Muscle layer of colon (tissue), 2 donors: ENCODE results near the gene UPF3B.
"Not testable (repeated sequence)": the region's sequence is repeated elsewhere in the genome, so short reads cannot be mapped to it uniquely, and the experiment has no call there.

Experiments used
- H3K27ac ChIP-seq: one replicate; pipeline ENCODE4 v1.7.0; 2013; ENCODE audit warnings: low read depth, mild to moderate bottlenecking, low read length, moderate library complexity
- H3K27me3 ChIP-seq, 2 donors: one replicate each; pipeline ENCODE4 v1.7.0; 2013; ENCODE audit warnings: low read length in 2 of 2, mild to moderate bottlenecking in 2 of 2; ENCODE audit not compliant: insufficient read depth in 2 of 2, control insufficient read depth in 1 of 2
- H3K36me3 ChIP-seq: one replicate; pipeline ENCODE4 v1.7.0; 2013; ENCODE audit warnings: mild to moderate bottlenecking, low read length; ENCODE audit not compliant: insufficient read depth
- H3K4me1 ChIP-seq: one replicate; pipeline ENCODE4 v1.7.0; 2013; ENCODE audit warnings: mild to moderate bottlenecking, low read length; ENCODE audit not compliant: insufficient read depth
- H3K4me3 ChIP-seq, 2 donors: one replicate each; pipeline ENCODE4 v1.7.0; 2013; ENCODE audit warnings: low read length in 2 of 2, low read depth in 1 of 2, mild to moderate bottlenecking in 1 of 2, moderate library complexity in 1 of 2
- H3K9ac ChIP-seq: one replicate; pipeline ENCODE4 v1.7.0; 2013; ENCODE audit warnings: low read length
- H3K9me3 ChIP-seq: one replicate; pipeline ENCODE4 v1.7.0; 2013; ENCODE audit warnings: mild to moderate bottlenecking, low read length
- donor health status: abdominal sarcoma.
- donor health status: Adenocarcinoma of cecum.

The UPF3B gene

DNA sequence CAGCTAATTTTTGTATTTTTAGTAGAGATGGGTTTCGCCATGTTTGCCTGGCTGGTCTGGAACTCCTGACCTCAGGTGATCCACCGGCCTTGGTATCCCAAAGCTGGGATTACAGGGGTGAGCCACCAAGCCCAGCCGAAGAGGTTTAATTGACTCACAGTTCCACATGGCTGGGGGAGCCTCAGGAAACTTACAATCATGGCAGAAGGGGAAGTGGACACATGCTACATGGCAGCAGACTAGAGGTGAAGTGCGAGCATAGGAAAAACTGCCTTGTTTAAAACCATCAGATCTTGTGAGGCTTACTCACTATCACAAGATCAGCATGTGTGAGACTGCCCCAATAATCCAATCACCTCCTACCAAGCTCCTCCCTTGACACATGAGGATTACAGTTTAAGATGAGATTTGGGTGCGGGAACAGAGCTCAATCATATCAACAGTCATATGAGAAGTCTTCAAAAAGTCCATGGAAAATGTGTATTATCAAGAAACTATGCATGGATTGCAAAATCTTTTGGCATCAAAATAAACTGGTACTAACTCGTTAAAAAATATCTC lies 35.6 kb downstream of the UPF3B start:
- Histone ChIP-seq H3K4me3 (no peak overlapping the region), H3K9me3 (no peaks in the 10 kb centered on the region), H3K4me1 (no peaks in the 10 kb centered on the region), H3K27ac (no peak overlapping the region), H3K27me3 (no peaks in the 10 kb centered on the region), H3K9ac (no peak overlapping the region), H3K36me3 (no peaks in the 10 kb centered on the region)

DNA sequence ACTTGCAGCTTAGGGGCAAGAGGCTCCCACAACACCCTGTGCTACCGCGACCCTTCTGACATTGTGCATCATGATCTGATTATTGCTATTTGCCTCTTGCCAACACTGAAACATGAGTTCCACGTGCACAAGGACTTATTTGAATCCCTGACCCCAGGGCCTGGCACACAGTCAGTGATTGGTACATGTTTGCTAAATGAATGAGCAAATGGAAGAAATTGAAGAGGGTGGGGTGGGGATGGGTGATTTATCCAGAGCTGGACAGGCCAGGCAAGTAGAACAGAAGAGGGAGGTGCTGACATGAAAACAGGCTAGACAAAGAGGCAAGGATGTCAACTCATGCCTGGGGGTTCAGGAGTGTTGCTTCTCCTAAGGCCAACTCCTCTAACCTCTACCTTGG lies 36.5 kb downstream of the UPF3B start:
- Histone ChIP-seq H3K9me3 (no peaks in the 10 kb centered on the region), H3K27ac (no peak overlapping the region), H3K4me3 (no peak overlapping the region), H3K27me3 (no peaks in the 10 kb centered on the region), H3K9ac (no peak overlapping the region), H3K4me1 (no peaks in the 10 kb centered on the region), H3K36me3 (no peaks in the 10 kb centered on the region)

DNA sequence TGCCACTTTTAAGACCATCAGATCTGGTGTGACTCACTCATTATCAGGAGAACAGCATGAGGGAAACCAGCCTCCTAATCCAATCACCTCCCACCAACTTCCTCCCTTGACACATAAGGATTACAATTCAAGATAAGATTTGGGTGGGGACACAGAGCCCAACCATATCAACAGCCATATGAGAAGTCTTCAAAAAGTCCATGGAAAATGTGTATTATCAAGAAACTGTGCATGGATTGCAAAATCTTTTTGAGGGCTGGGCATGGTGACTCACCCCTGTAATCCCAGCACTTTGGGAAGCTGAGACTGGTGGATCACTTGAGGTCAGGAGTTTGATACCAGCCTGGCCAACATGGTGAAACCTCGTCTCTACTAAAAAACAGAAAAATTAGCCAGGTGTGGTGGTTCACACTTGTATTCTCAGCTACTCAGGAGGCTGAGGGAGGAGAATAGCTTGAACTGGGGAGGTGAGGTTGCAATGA lies 43.5 kb downstream of the UPF3B start:
- Histone ChIP-seq H3K4me1 (no peaks in the 10 kb centered on the region), H3K27me3 (no peaks in the 10 kb centered on the region), H3K9me3 (no peaks in the 10 kb centered on the region), H3K36me3 (no peaks in the 10 kb centered on the region), H3K9ac (no peak overlapping the region), H3K4me3 (no peak overlapping the region), H3K27ac (no peak overlapping the region)

DNA sequence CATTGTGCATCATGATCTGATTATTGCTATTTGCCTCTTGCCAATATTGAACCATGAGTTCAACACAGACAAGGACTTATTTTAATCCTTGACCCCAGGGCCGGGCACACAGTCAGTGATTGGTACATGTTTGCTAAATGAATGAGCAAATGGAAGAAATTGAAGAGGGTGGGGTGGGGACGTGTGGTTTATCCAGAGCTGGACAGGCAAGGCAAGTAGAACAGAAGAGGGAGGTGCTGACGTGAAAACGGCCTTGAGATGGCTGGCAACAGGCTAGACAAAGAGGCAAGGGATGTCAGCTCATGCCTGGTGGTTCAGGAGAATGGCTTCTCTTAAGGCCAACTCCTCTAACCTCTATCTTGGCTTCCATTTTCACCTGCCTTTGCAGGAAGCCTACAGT lies 44.3 kb downstream of the UPF3B start:
- H3K9ac ChIP-seq, H3K4me1 ChIP-seq, H3K9me3 ChIP-seq, H3K27ac ChIP-seq, H3K27me3 ChIP-seq, H3K36me3 ChIP-seq, H3K4me3 ChIP-seq: not testable (repeated sequence)

DNA sequence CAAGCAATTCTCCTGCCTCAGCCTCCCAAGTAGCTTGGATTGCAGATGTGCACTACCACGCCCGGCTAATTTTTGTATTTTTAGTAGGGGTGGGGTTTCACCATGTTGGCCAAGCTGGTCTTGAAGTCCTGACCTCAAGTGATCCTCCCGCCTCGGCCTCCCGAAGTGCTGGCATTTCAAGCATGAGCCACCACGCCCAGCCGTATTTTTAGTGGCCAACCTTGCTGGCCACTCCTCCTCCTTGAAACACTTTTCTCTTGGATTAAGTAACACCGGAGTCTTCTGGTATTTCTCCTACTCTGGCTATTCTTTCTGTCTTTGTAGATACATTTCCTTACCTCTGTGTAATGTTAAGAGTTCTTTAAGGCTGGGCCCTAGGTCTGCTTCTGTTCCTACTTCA lies 50.2 kb downstream of the UPF3B start:
- Histone ChIP-seq H3K9me3 (no peaks in the 10 kb centered on the region), H3K9ac (no peak overlapping the region), H3K4me1 (no peaks in the 10 kb centered on the region), H3K27me3 (no peaks in the 10 kb centered on the region), H3K36me3 (no peaks in the 10 kb centered on the region), H3K4me3 (no peak overlapping the region), H3K27ac (no peak overlapping the region)

DNA sequence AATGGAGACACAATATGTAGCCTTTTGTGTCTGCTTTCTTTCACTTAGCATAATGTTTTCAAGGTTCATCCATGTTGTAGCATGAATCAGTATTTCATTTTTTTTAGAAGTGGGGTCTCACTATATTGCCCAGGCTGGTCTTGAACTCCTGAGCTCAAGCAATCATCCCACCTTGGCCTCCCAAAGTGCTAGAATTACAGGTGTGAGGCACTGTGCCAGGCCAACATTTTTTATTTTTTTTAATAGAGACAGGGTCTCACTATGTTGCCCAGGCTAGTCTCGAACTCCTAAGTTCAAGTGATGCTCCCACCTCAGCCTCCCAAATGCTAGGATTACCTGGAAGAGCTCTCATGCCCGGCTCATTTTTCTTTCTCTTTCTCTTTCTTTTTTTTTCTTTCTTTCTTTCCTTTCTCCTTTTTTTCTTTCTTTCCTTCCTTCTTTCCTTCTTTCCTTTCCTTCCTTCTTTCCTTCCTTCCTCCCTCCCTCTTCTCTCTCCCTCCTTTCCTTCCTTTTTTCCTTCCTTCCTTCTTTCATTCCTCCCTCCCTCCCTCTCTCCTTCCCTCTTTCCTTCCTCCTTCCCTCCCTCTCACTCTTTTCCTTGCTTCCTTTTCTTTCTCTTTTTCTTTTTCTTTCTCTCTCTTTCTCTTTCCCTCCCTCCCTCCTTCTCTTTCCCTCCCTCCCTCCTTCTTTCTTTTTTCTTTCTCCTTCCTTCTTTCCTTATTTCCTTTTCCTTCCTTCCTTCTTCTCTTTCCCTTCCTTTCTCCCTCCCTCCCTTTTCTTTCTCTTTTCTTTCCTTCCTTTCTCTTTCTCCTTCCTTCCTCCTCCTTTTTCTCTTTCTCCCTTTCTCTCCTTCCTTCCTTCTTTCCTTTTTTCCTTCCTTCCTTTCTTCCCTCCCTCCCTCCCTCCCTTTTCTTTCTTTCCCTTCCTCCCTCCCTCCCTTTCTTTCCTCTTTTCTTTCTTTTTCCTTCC lies 51.2 kb downstream of the UPF3B start:
- H3K4me1 ChIP-seq = no peaks in the 10 kb centered on the region
- H3K9ac ChIP-seq = no peak overlapping the region
- H3K27ac ChIP-seq = no peak overlapping the region
- H3K36me3 ChIP-seq = no peaks in the 10 kb centered on the region
- no peaks in the 10 kb centered on the region for H3K9me3 ChIP-seq
- H3K4me3 ChIP-seq = no peak overlapping the region
- no peaks in the 10 kb centered on the region for H3K27me3 ChIP-seq

DNA sequence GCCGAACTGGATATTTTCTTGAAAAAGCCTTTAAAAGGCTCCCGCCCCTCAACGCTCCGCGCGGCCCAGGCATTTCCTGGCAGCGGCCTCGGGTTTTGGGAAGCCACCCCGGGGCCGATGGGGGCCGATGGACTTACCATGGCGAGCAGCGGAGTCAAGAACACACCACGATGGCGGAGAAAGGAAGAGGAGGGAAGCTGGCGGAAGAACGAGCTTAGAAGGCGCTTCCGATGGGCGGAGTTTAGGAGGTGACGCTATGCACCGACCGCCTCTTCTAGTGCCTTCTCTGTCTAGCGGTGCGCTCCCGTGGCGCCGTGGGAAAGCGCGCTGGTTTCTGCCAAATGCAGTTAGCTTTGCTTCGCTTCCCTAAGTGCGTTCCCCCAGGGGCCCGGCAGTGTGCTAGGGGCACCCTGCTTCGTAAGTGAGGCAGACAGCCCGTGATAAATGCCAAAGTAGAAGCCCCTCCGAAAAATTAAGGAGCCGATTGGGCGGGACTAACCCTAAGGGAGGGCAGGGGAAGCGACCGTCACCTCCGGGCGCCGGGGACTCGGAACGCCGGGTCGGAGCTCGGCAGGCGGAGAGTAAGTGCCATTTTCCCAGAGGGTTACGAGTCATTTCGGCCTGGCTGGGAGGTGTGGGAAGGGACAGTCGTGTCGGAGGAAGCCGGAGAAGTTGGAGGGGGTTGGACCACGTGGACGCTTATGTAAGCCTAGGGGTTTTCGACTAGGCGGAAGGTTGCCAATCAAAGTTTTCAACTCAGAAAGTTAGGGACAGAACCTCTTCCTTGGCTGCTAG lies 61.1 kb downstream of the UPF3B start, which contains the start of gene RPL39:
Gene RPL39 (minus strand): TSS at position 194 of the 795 bp plus-strand sequence. CDS start 54 bp downstream, at position 140.
- Histone ChIP-seq H3K27me3 (no peaks in the 10 kb centered on the region), H3K4me1 (peaks cover 20% of the 10 kb centered on the region), H3K27ac (peak within 1 kb of the TSS; percentile 83), H3K36me3 (peaks cover 7% of the 10 kb centered on the region), H3K9ac (peak within 1 kb of the TSS; percentile 78), H3K4me3 (peak within 1 kb of the TSS; percentile 58 to 71), H3K9me3 (no peaks in the 10 kb centered on the region)

DNA sequence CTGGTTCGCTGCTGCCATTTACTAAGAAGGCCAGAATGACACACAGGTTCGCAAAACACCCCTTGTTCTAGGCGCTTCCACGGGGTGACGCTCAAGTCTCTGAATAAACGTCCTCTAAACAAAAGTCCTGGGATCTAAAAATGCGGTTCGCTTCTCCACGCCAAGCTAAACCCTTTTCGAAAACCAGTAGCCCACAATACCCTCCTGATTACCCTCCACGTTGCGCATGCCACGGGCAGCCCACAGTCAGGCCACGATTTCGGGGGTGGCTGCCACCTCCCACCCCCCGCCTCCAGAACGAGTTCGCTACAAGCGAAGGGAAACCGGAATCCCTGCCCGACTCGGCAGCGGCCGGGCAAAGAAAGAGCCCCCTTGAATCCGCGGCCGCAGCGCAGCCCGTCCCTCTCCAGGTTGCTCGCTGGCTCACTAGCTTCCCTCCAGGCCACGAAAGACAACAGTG lies 61.8 kb downstream of the UPF3B start:
- Histone ChIP-seq H3K9me3 (no peaks in the 10 kb centered on the region), H3K27ac (peak overlapping the region; percentile 83), H3K4me3 (peak overlapping the region; percentile 58 to 71), H3K27me3 (no peaks in the 10 kb centered on the region), H3K9ac (peak overlapping the region; percentile 78), H3K36me3 (peaks cover 7% of the 10 kb centered on the region), H3K4me1 (peaks cover 20% of the 10 kb centered on the region)

DNA sequence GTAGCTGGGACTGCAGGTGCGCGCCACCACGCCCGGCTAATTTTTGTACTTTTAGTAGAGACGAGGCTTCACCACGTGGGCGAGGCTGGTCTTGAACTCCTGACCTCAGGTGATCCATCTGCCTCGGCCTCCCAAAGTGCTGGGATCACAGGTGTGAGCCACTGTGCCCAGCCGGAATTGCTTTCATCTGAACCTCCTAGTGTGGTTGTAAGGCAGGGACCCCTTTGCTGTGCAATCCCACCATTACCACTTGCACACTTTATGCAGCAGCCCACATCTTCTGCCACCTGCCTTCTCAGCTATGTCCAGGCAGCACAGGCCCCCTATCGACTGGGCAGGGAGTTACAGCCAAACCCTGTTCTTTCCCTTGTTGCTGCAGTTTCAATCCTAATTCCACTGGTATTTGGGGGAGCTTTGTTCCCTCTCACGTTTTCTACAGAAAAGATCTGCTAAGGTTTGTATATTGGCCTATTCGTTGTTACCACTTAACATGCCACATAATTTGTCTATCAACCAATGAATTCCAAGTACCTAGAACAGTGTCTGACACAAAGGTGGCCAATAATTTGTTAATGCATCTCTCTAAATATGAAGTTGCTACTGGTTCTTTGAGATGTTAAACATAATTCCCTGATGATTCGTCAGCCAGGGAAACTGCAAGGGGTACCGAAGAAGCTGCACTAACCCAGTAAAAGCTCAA lies 67.9 kb downstream of the UPF3B start:
- no peak overlapping the region for H3K27ac ChIP-seq
- H3K9me3 ChIP-seq = no peaks in the 10 kb centered on the region
- H3K4me3 ChIP-seq = no peak overlapping the region
- peaks cover 7% of the 10 kb centered on the region for H3K36me3 ChIP-seq
- no peaks in the 10 kb centered on the region for H3K27me3 ChIP-seq
- H3K9ac ChIP-seq = no peak overlapping the region
- peaks cover 15% of the 10 kb centered on the region for H3K4me1 ChIP-seq
